ENCODE measurements around the gene UBLCP1. TPM values are rescaled to one million over a fixed set of nuclear protein-coding genes. Genes with fewer than 3 reads are reported as not detected.

Gene UBLCP1
- total RNA-seq, 1 experiment from 2014 or later = 32.9 TPM

- BruUV-seq (replicated peaks) = no TSS peak
- Histone ChIP-seq H3K4me2 (ENCODE audit: low read length) (no peak overlapping the region), H3K36me3 (ENCODE audit: control insufficient read depth in 1 of 2, insufficient read depth in 2 of 2, low read length in 2 of 2) (no peaks in the 10 kb centered on the region), H3K27me3 (ENCODE audit: insufficient read depth, low read length) (no peaks in the 10 kb centered on the region; the same call in 1 of the 2 replicates), H3K79me2 (ENCODE audit: insufficient read depth, low read length) (no peaks in the 10 kb centered on the region), H3K4me3 (replicated peaks in 1 of 2; ENCODE audit: low read depth in 1 of 2, low read length in 2 of 2) (no peak overlapping the region), H3K27ac (ENCODE audit: low read depth, low read length) (no peak overlapping the region), H3K9me2 (ENCODE audit: insufficient read depth) (no peaks in the 10 kb centered on the region), H2AFZ (ENCODE audit: low read depth, low read length, poor library complexity, severe bottlenecking) (no peak overlapping the region), H4K20me1 (ENCODE audit: insufficient read depth) (no peaks in the 10 kb centered on the region), H3K4me1 (ENCODE audit: control insufficient read depth in 1 of 2, insufficient read depth in 2 of 2, low read length in 2 of 2) (no peaks in the 10 kb centered on the region), H3K9ac (ENCODE audit: low read length) (no peak overlapping the region), H3K9me3 (ENCODE audit: control insufficient read depth in 1 of 2, insufficient read depth in 1 of 2, low read depth in 1 of 2, low read length in 2 of 2) (no peaks in the 10 kb centered on the region)
- ChIA-PET POLR2A (no interaction called here), RAD21 (ENCODE audit: low non-redundant PET in 1 of 2, low total read pairs in 2 of 2, uncharacterized antibody in 2 of 2, unreplicated experiment in 2 of 2) (no interaction called here), CTCF (no interaction called here)
- intact Hi-C loops (cut with micrococcal nuclease) = no loop called here
- DNase-seq (ENCODE audit: low read depth, low spot score) (no peak), ATAC-seq (no peak)
- TF ChIP-seq POLR2AphosphoS5 (IDR thresholded peaks at IDR 0.05; ENCODE audit: low read depth, low read length) (no peak), CEBPB (IDR thresholded peaks at IDR 0.05; ENCODE audit: low read depth) (no peak), YY1 (IDR thresholded peaks at IDR 0.05; ENCODE audit: extremely low read depth, insufficient replicate concordance, low read depth, low read length) (no peak), JUND (IDR thresholded peaks at IDR 0.05) (no peak)
- TF ChIP-seq, protein P1, sequence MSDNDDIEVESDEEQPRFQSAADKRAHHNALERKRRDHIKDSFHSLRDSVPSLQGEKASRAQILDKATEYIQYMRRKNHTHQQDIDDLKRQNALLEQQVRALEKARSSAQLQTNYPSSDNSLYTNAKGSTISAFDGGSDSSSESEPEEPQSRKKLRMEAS (IDR thresholded peaks at IDR 0.05) = no peak
Measured at GRCh38 chr5:159322180-159322579, 59.1 kb downstream of the UBLCP1 start.

DNA sequence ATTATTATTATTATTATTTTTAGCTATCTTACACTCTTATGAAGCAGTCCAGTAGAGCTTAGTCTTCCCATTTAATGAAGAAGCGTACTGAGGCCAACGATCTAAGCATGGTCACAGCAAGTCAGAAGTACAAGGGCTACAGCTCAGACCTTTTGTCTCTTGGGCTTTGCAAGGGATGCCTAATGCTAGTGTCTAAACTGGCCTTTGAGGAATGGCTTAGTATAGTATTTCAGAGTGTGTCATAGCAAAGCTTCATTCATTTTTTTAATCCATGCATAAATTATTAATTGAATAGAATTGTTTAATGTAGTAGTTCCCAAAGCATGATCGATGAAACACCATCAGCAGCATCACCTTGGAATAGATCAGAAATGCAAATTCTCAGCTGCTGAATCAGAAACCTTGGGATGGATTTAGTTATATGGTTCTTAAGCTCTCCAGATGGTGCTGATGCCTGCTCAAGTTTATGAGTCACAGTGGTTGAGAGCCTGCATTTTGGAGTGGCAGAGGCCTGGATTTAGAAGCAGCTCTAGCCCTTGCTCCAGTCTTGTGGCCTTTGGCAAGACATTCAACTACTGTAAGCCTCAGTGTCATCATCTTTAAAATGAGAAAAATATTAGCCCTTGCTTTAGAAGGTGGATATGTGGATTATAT lies 61.1 kb downstream of the UBLCP1 start:
- Histone ChIP-seq H3K36me3 (ENCODE audit: control insufficient read depth in 1 of 2, insufficient read depth in 2 of 2, low read length in 2 of 2) (no peaks in the 10 kb centered on the region), H3K4me3 (replicated peaks in 1 of 2; ENCODE audit: low read depth in 1 of 2, low read length in 2 of 2) (no peak overlapping the region), H3K79me2 (ENCODE audit: insufficient read depth, low read length) (no peaks in the 10 kb centered on the region), H3K9me3 (ENCODE audit: control insufficient read depth in 1 of 2, insufficient read depth in 1 of 2, low read depth in 1 of 2, low read length in 2 of 2) (no peaks in the 10 kb centered on the region), H3K27ac (ENCODE audit: low read depth, low read length) (no peak overlapping the region), H3K9ac (ENCODE audit: low read length) (no peak overlapping the region), H3K4me1 (ENCODE audit: control insufficient read depth in 1 of 2, insufficient read depth in 2 of 2, low read length in 2 of 2) (no peaks in the 10 kb centered on the region), H2AFZ (ENCODE audit: low read depth, low read length, poor library complexity, severe bottlenecking) (no peak overlapping the region), H3K4me2 (ENCODE audit: low read length) (no peak overlapping the region), H3K27me3 (ENCODE audit: insufficient read depth, low read length) (no peaks in the 10 kb centered on the region; the same call in 1 of the 2 replicates), H3K9me2 (ENCODE audit: insufficient read depth) (no peaks in the 10 kb centered on the region), H4K20me1 (ENCODE audit: insufficient read depth) (no peaks in the 10 kb centered on the region)
- intact Hi-C loops (cut with micrococcal nuclease) = no loop called here
- DNase-seq (ENCODE audit: low read depth, low spot score) (no peak), ATAC-seq (no peak)
- ChIA-PET RAD21 (ENCODE audit: low non-redundant PET in 1 of 2, low total read pairs in 2 of 2, uncharacterized antibody in 2 of 2, unreplicated experiment in 2 of 2) (no interaction called here), CTCF (interaction anchor here (1.2 to 1.4 kb wide), 2 partner anchors 7 to 167 kb away, joined by 5 read pairs; no protein-coding TSS in a partner anchor), POLR2A (interaction anchor here (1.1 kb wide), 1 partner anchor 167 kb away, joined by 3 read pairs; no protein-coding TSS in a partner anchor)
- TF ChIP-seq CTCF (IDR thresholded peaks at IDR 0.05 in 2 of 3, conservative IDR thresholded peaks at IDR 0.05 in 1 of 3; ENCODE audit: borderline replicate concordance in 1 of 3, insufficient read depth in 1 of 3, low read depth in 2 of 3, low read length in 2 of 3) (no peak), ATF3 (IDR thresholded peaks at IDR 0.05) (no peak), EGR1 (IDR thresholded peaks at IDR 0.05; ENCODE audit: low read depth) (no peak), POLR2AphosphoS5 (IDR thresholded peaks at IDR 0.05; ENCODE audit: low read depth, low read length) (no peak), TCF7L2 (IDR thresholded peaks at IDR 0.05; ENCODE audit: borderline replicate concordance, extremely low read depth, insufficient read depth, insufficient read length) (no peak)
- no TSS peak for BruUV-seq (replicated peaks)

All from HCT116 (cell line).